Measurements from ENCODE around the gene KCNJ3. TPM values are rescaled to one million over a fixed set of nuclear protein-coding genes. Genes with fewer than 3 reads are reported as not detected.

The KCNJ3 gene, protein sequence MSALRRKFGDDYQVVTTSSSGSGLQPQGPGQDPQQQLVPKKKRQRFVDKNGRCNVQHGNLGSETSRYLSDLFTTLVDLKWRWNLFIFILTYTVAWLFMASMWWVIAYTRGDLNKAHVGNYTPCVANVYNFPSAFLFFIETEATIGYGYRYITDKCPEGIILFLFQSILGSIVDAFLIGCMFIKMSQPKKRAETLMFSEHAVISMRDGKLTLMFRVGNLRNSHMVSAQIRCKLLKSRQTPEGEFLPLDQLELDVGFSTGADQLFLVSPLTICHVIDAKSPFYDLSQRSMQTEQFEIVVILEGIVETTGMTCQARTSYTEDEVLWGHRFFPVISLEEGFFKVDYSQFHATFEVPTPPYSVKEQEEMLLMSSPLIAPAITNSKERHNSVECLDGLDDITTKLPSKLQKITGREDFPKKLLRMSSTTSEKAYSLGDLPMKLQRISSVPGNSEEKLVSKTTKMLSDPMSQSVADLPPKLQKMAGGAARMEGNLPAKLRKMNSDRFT
- total RNA-seq = not detected
- total RNA-seq (2013) = 0.43 TPM

DNA sequence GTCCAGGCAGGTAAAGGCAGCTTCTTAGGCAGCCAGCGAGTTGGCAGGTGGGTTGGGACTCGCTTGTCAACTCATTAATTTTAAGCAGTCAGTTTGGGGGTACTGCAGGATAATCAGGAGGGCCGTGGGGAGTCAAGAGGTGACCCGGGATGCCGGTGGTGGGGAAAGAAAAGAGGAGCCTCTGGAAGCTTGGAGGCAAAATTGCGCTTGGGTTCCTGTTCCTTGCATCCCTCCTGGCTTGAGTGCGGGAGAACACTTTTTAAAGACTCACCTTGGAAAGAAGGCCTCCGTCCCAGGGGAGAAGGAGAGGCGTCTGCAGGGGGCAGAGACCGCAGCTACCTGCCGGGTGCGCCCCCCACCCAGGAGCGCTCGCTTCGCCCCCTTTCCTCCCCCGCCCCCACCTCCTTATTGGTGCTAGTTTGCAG lies at the start of gene KCNJ3:
KCNJ3 (plus strand) TSS at position 400 of the 425 bp plus-strand sequence. CDS start 81 bp downstream, outside the sequence.
- Histone ChIP-seq H3K4me1 (ENCODE audit: control insufficient read depth, insufficient read depth, low read length) (no peaks in the 10 kb centered on the region), H3K27me3 (ENCODE audit: control insufficient read depth, insufficient read depth, low read length) (peaks cover 3% of the 10 kb centered on the region), H3K9me3 (ENCODE audit: control insufficient read depth, insufficient read depth, low read length) (peaks cover 4% of the 10 kb centered on the region), H3K36me3 (ENCODE audit: control insufficient read depth, insufficient read depth, low read length) (no peaks in the 10 kb centered on the region), H3K27ac (ENCODE audit: low read length) (no peak within 1 kb of the TSS), H3K4me3 (ENCODE audit: low read length) (no peak within 1 kb of the TSS)
- no peak within 1 kb of the TSS for H3K27ac Mint-ChIP-seq
- peaks cover 8 to 17% of the 10 kb centered on the region in 2 donors for H3K9me3 Mint-ChIP-seq
- peaks cover 22% of the 10 kb centered on the region in 2 donors for H3K27me3 Mint-ChIP-seq (ENCODE audit: low read depth in 2 of 2)
- peaks cover 10% of the 10 kb centered on the region for H3K36me3 Mint-ChIP-seq
- TF ChIP-seq, protein P1, sequence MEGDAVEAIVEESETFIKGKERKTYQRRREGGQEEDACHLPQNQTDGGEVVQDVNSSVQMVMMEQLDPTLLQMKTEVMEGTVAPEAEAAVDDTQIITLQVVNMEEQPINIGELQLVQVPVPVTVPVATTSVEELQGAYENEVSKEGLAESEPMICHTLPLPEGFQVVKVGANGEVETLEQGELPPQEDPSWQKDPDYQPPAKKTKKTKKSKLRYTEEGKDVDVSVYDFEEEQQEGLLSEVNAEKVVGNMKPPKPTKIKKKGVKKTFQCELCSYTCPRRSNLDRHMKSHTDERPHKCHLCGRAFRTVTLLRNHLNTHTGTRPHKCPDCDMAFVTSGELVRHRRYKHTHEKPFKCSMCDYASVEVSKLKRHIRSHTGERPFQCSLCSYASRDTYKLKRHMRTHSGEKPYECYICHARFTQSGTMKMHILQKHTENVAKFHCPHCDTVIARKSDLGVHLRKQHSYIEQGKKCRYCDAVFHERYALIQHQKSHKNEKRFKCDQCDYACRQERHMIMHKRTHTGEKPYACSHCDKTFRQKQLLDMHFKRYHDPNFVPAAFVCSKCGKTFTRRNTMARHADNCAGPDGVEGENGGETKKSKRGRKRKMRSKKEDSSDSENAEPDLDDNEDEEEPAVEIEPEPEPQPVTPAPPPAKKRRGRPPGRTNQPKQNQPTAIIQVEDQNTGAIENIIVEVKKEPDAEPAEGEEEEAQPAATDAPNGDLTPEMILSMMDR (IDR thresholded peaks at IDR 0.05) = no peak
- H3K4me1 Mint-ChIP-seq = peaks cover 0 to 6% of the 10 kb centered on the region in 2 donors
- WGBS (ENCODE audit: insufficient coverage) = 5% methylated on average over 16 of the region's 16 CpGs
- no peak for ATAC-seq
- intact Hi-C loops (cut with micrococcal nuclease) = no loop called here
- DNase-seq = no peak
- H3K4me3 Mint-ChIP-seq = no peak within 1 kb of the TSS

DNA sequence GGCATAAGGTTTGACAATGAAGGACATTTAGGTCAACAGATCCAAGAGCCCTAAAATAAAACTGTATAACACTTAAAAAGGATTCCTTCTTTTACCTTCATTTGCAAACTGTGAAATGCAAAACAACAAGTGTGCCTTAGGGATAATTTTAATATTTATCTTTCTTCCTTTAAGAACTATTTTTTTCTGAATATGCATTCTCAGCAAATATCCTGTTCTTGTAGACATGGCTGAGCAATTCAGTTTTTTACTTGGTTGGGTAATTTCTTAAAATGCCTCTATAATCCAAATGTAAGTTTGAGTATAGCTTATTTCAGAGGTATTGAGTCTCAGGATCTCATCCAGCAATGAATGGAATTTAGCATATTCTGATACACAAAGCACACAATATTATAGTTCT lies 43.0 kb upstream of the KCNJ3 start:
- Mint-ChIP-seq H3K4me3 (no peak overlapping the region), H3K4me1 (no peaks in the 10 kb centered on the region), H3K27me3 (ENCODE audit: low read depth in 2 of 2) (no peaks in the 10 kb centered on the region), H3K9me3 (peaks cover 16 to 23% of the 10 kb centered on the region in 2 donors), H3K27ac (no peak overlapping the region), H3K36me3 (no peaks in the 10 kb centered on the region)
- no peak overlapping the region for H3K4me3 ChIP-seq (ENCODE audit: low read length)
- H3K36me3 ChIP-seq (ENCODE audit: control insufficient read depth, insufficient read depth, low read length) = no peaks in the 10 kb centered on the region
- TF ChIP-seq, protein P1 (IDR thresholded peaks at IDR 0.05) = no peak
- no peaks in the 10 kb centered on the region for H3K4me1 ChIP-seq (ENCODE audit: control insufficient read depth, insufficient read depth, low read length)
- H3K27ac ChIP-seq (ENCODE audit: low read length) = no peak overlapping the region
- no peaks in the 10 kb centered on the region for H3K27me3 ChIP-seq (ENCODE audit: control insufficient read depth, insufficient read depth, low read length)
- intact Hi-C loops (cut with micrococcal nuclease) = no loop called here
- no peak for DNase-seq
- ATAC-seq = no peak
- H3K9me3 ChIP-seq (ENCODE audit: control insufficient read depth, insufficient read depth, low read length) = no peaks in the 10 kb centered on the region

DNA sequence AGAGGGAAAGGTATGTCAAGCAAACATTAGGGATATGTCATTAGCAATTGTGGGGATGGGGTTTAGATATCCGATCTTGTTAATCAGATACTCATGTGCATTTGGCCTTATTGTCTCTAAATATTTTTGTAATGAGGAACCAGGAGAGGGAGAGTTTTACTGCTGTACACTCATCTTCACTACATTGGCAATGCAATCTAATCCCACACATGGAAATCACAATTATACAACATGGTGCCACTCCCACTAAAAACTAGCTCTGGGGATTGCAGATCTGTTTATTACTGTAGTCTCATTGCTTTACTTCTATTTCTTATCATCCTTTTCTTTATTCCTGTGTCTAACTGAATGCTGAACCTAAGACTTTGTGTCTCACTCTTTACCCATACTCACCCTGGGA lies 39.6 kb upstream of the KCNJ3 start:
- intact Hi-C loops (cut with micrococcal nuclease) = no loop called here
- no peak overlapping the region for H3K4me3 Mint-ChIP-seq
- DNase-seq (no peak), ATAC-seq (no peak)
- H3K27me3 Mint-ChIP-seq (ENCODE audit: low read depth in 2 of 2) = no peaks in the 10 kb centered on the region
- no peaks in the 10 kb centered on the region for H3K36me3 ChIP-seq (ENCODE audit: control insufficient read depth, insufficient read depth, low read length)
- TF ChIP-seq, protein P1 (IDR thresholded peaks at IDR 0.05) = no peak
- no peak overlapping the region for H3K4me3 ChIP-seq (ENCODE audit: low read length)
- H3K27ac Mint-ChIP-seq = no peak overlapping the region
- H3K9me3 Mint-ChIP-seq = peaks cover 21 to 26% of the 10 kb centered on the region in 2 donors
- H3K27me3 ChIP-seq (ENCODE audit: control insufficient read depth, insufficient read depth, low read length) = no peaks in the 10 kb centered on the region
- no peaks in the 10 kb centered on the region for H3K4me1 Mint-ChIP-seq
- H3K36me3 Mint-ChIP-seq = no peaks in the 10 kb centered on the region
- 83% methylated on average over 1 of the region's 1 CpG for WGBS (ENCODE audit: insufficient coverage)
- no peak overlapping the region for H3K27ac ChIP-seq (ENCODE audit: low read length)
- H3K9me3 ChIP-seq (ENCODE audit: control insufficient read depth, insufficient read depth, low read length) = no peaks in the 10 kb centered on the region
- H3K4me1 ChIP-seq (ENCODE audit: control insufficient read depth, insufficient read depth, low read length) = no peaks in the 10 kb centered on the region

Data from natural killer cell (primary cell).